Glutamatergic neuron (in vitro differentiated cells): ENCODE measurements around the gene TAF8. TPM values are rescaled to one million over a fixed set of nuclear protein-coding genes. Genes with fewer than 3 reads are reported as not detected.
A peak's percentile ranks its signal among the peaks of the same experiment; 100 is the strongest.

Experiments used
- DNase-seq: peaks from one replicate; pipeline ENCODE4 v3.0.0; 2022
- H3K27ac Mint-ChIP-seq: one replicate; pipeline ENCODE4 v1.8.0; 2020; ENCODE audit warnings: mild to moderate bottlenecking, mixed read lengths, inconsistent platforms; ENCODE audit not compliant: unreplicated experiment
- H3K27me3 Mint-ChIP-seq: one replicate; pipeline ENCODE4 v1.8.0; 2020; ENCODE audit warnings: mild to moderate bottlenecking, moderate library complexity, mixed read lengths, inconsistent platforms; ENCODE audit not compliant: unreplicated experiment
- H3K36me3 Mint-ChIP-seq: one replicate; pipeline ENCODE4 v1.8.0; 2020; ENCODE audit warnings: mild to moderate bottlenecking, mixed read lengths, inconsistent platforms; ENCODE audit not compliant: unreplicated experiment
- H3K4me1 Mint-ChIP-seq: one replicate; pipeline ENCODE4 v1.8.0; 2020; ENCODE audit warnings: mild to moderate bottlenecking, low read depth, mixed read lengths, inconsistent platforms; ENCODE audit not compliant: unreplicated experiment
- H3K4me3 Mint-ChIP-seq: one replicate; pipeline ENCODE4 v1.8.0; 2020; ENCODE audit warnings: mild to moderate bottlenecking, mixed read lengths, inconsistent platforms; ENCODE audit not compliant: unreplicated experiment
- H3K9me3 Mint-ChIP-seq: one replicate; pipeline ENCODE4 v1.8.0; 2020; ENCODE audit warnings: mild to moderate bottlenecking, moderate library complexity, mixed read lengths, inconsistent platforms; ENCODE audit not compliant: unreplicated experiment
- total RNA-seq: library from RNA; stranded (reverse); fragmentation: NEBNext Ultra II Directional; extraction: Animal tissue kit (Norgen Biotek cat#: 25700); gene quantifications from one replicate; pipeline ENCODE4 v1.2.1, GENCODE V29; 2021; ENCODE audit not compliant: unreplicated experiment
- TF ChIP-seq, protein P1 (sequence below): fragments of 200-600 bp; sonication (generic); IDR thresholded peaks from one replicate; pipeline ENCODE4 v1.5.0; 2021; ENCODE audit not compliant: partially characterized antibody, unreplicated experiment

TAF8 gene
- total RNA-seq, 1 donor from 2014 or later = 16.2 TPM

DNA sequence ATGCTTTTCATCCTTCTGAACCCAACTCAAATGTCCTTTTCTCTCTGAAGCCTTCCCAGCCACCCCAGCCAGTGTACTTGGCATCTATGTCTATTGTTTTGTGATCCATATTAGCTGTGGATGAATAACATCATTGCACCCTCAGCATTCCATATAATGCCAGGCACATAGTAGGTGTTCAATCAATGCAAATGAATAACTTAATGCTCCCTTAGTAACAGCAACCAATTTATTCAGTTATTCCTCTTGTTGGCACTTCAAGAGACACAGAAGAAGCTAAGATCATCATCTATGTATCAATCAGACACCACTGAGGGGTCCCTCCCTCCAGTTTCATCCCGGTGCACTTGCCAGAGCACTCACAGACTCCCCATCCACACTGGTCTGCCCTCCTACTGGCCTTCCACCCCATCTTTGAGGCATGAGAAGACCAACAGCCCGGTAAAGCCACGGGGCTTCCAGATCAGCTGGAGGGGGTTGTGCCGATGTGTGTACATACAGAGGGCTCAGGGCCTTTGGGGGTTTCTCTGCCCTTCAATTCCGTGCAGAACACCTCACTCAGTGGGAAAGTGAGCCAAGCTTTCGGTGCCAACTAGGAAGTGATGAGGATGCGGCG lies 2.4 kb upstream of the TAF8 start:
- TF ChIP-seq, protein P1, sequence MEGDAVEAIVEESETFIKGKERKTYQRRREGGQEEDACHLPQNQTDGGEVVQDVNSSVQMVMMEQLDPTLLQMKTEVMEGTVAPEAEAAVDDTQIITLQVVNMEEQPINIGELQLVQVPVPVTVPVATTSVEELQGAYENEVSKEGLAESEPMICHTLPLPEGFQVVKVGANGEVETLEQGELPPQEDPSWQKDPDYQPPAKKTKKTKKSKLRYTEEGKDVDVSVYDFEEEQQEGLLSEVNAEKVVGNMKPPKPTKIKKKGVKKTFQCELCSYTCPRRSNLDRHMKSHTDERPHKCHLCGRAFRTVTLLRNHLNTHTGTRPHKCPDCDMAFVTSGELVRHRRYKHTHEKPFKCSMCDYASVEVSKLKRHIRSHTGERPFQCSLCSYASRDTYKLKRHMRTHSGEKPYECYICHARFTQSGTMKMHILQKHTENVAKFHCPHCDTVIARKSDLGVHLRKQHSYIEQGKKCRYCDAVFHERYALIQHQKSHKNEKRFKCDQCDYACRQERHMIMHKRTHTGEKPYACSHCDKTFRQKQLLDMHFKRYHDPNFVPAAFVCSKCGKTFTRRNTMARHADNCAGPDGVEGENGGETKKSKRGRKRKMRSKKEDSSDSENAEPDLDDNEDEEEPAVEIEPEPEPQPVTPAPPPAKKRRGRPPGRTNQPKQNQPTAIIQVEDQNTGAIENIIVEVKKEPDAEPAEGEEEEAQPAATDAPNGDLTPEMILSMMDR = no peak
- Mint-ChIP-seq H3K27ac (no peak overlapping the region), H3K4me1 (peaks cover 19% of the 10 kb centered on the region), H3K27me3 (peaks cover 7% of the 10 kb centered on the region), H3K36me3 (no peaks in the 10 kb centered on the region), H3K4me3 (peak overlapping the region; percentile 84), H3K9me3 (no peaks in the 10 kb centered on the region)
- DNase-seq = peak; percentile 28

DNA sequence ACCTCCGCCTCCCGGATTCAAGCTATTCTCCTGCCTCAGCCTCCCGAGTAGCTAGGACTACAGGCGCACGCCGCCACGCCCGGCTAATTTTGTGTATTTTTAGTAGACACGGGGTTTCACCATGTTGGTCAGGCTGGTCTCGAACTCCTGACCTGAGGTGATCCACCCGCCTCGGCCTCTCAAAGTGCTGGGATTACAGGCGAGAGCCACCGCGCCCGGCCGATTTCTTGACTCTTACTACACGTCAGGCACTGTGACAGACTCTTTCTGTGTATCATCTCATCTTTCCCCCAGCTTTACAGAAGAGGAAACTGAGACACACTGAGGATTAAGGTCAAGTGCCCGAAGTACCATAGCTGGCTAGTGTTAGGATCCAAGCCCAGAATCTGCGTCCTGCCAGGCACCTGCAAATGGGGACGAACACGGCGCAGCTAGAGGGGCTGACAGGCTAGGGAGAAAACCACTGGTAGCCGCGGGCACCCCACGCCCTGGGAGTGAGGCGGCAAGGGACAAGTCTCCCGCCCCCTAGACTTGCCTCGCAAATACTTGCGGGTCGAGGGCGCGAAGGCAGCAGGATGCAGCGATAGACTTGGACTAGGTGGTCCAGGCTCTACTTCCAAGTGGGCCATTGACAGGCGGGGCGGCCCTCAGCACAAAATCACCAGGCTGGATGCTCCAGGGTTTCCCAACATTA lies 1.1 kb upstream of the TAF8 start:
- TF ChIP-seq, protein P1 = no peak
- peak overlapping the region; percentile 33 for H3K27ac Mint-ChIP-seq
- H3K36me3 Mint-ChIP-seq = no peaks in the 10 kb centered on the region
- peak overlapping the region; percentile 91 for H3K4me3 Mint-ChIP-seq
- peaks cover 15% of the 10 kb centered on the region for H3K4me1 Mint-ChIP-seq
- no peaks in the 10 kb centered on the region for H3K9me3 Mint-ChIP-seq
- DNase-seq = no peak
- peaks cover 7% of the 10 kb centered on the region for H3K27me3 Mint-ChIP-seq

DNA sequence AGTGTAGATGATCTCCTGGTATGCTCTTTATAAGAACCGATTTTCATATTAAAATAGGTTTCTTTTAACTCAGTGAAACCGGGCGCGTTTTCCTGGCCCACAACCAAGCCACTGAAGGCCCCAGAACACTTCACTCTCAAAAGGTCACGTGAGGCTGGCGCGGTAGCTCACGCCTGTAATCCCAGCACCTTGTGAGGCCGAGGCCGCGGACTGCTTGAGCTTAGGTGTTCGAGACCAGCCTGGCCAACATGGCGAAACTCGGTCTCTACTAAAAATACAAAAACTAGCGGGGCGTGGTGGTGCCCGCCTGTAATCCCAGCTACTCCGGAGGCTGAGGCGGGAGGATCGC lies 402 bp upstream of the TAF8 start:
- TF ChIP-seq, protein P1 = no peak
- H3K27ac Mint-ChIP-seq = no peak overlapping the region
- peaks cover 15% of the 10 kb centered on the region for H3K4me1 Mint-ChIP-seq
- H3K9me3 Mint-ChIP-seq = no peaks in the 10 kb centered on the region
- no peak for DNase-seq
- H3K4me3 Mint-ChIP-seq = peak overlapping the region; percentile 91
- no peaks in the 10 kb centered on the region for H3K36me3 Mint-ChIP-seq
- peaks cover 7% of the 10 kb centered on the region for H3K27me3 Mint-ChIP-seq

DNA sequence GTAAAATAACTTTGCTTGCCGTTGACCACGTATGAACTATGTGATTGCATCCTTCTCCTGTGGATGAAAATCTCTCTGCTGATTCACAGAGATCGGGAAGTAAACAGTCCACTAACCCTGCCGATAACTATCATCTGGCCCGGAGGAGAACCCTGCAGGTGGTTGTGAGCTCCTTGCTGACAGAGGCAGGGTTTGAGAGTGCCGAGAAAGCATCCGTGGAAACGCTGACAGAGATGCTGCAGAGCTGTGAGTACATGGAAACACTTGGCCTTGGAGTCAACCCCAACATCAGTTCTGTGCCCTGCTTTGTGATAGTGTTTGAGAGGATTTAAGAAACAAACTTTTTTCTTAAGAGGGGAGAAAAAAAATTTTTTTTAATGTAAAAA lies 937 bp downstream of the TAF8 start:
- Mint-ChIP-seq H3K4me1 (peaks cover 13% of the 10 kb centered on the region), H3K36me3 (no peaks in the 10 kb centered on the region), H3K27ac (no peak overlapping the region), H3K4me3 (peak overlapping the region; percentile 91), H3K27me3 (peaks cover 7% of the 10 kb centered on the region), H3K9me3 (no peaks in the 10 kb centered on the region)
- DNase-seq = no peak
- TF ChIP-seq, protein P1 = no peak

GRCh38 chr6:42053601-42054000 lies 3.3 kb downstream of the TAF8 start:
- no peak overlapping the region for H3K27ac Mint-ChIP-seq
- peaks cover 3% of the 10 kb centered on the region for H3K4me1 Mint-ChIP-seq
- H3K36me3 Mint-ChIP-seq = peaks cover 3% of the 10 kb centered on the region
- peaks cover 4% of the 10 kb centered on the region for H3K27me3 Mint-ChIP-seq
- H3K4me3 Mint-ChIP-seq = no peak overlapping the region
- TF ChIP-seq, protein P1 = no peak
- DNase-seq = no peak
- no peaks in the 10 kb centered on the region for H3K9me3 Mint-ChIP-seq
